ENCODE data around the gene BMP3.
"Not testable (repeated sequence)": the region's sequence is repeated elsewhere in the genome, so short reads cannot be mapped to it uniquely, and the experiment has no call there.

The BMP3 gene, protein sequence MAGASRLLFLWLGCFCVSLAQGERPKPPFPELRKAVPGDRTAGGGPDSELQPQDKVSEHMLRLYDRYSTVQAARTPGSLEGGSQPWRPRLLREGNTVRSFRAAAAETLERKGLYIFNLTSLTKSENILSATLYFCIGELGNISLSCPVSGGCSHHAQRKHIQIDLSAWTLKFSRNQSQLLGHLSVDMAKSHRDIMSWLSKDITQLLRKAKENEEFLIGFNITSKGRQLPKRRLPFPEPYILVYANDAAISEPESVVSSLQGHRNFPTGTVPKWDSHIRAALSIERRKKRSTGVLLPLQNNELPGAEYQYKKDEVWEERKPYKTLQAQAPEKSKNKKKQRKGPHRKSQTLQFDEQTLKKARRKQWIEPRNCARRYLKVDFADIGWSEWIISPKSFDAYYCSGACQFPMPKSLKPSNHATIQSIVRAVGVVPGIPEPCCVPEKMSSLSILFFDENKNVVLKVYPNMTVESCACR

GRCh38 chr4:81030061-81030980 lies at the start of gene BMP3:
BMP3 (plus strand) TSS chr4:81030708; CDS start chr4:81031285, 577 bp downstream.
- no peak for DNase-seq (ENCODE audit: low read depth in 2 of 2)

DNA sequence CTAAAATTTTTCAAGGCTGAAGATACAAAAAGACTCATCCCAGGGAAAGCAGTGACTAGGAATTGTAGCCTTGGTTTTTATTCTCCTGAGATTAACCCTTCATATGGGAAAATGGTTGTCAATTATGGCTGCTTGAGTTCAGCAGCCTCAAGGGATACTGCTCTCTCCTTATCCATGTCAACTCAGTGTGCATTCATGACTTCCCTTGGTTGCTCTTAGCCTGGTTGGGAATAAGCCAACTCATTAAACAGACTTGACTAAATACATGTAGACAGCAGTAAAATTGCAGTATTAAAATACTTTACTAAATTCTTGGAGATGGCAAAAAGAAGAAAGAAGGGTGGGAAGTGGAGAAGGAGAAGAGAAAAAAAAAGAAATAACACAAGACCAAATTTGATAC lies 44.5 kb upstream of the BMP3 start:
- no peak for DNase-seq (ENCODE audit: low read depth in 2 of 2)

DNA sequence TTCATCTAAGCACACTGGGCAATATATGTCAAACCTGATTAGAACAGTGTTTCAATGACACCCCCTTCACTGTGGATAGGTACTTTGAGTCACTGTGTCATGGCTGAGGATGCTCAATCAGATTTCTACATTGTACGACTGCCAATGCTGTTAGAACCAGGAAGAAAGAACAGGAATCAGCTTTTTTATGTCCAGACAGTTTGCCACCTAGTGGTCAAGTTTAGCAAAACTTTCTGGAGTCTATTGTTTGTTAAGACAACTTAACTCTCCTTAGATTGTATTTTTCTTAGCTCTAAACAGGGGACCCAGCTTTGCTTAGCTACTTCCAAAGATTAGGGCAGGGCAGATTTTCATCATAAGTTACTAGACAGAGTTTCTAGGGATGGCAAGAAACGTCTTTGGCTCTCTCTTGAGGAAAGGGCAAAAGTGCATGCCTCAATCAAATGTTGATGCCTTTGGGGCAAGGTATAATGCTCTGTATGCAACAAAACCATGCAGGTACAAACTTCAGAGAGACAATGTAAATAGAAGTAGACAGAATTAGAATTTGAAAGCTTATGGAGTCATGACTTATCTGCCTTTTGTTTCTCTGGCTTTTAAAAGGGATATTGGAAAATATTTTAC lies 40.5 kb upstream of the BMP3 start:
- DNase-seq (ENCODE audit: low read depth in 2 of 2): no peak

- DNase-seq (ENCODE audit: low read depth in 2 of 2): no peak
These were observed 39.7 kb upstream of the BMP3 start for GRCh38 chr4:80990851-80991250.

- DNase-seq (ENCODE audit: low read depth in 2 of 2): no peak
These were observed 30.6 kb upstream of the BMP3 start for GRCh38 chr4:80999943-81000342.

DNA sequence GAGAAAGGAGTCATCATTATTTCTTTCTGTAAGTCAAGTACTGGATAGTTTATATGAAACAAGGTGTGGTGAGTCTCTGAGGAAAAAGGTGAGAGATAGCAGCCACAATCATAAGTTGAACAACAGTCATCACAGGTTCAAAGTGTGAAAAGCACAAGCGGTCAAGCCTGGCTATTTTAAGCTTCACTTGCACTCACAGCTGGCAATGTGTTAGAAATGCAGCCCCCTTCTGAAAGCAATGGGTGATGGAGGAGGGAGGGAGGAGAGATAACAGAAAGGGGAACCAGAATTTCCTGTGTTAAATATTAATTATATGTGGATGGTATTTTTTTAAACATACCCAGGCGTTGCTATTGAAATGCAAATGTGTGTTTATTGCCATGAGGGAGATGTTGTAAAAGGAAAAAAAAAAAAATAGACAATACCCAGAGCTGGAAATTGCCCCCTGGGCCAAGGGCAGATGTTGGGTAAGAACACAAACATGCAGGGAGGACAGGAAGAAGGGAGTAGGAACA lies 26.9 kb upstream of the BMP3 start:
- no peak for DNase-seq (ENCODE audit: low read depth in 2 of 2)

- no peak for DNase-seq (ENCODE audit: low read depth in 2 of 2)
These were observed 23.1 kb upstream of the BMP3 start for GRCh38 chr4:81007417-81007816.

DNA sequence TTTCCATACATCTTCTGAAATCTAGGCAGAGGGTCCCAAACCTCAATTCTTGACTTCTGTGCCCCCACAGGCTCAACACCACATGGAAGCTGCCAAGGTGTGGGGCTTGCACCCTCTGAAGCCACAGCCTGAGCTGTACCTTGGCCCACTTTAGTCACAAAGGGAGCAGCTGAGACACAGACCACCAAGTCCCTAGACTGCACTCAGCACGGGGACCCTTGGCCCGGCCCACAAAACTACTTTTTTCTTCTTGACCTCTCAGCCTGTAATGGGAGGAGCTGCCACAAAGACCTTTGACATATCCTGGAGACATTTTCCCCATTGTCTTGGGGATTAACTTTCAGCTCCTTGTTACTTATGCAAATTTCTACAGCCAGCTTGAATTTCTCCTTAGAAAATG lies 13.9 kb upstream of the BMP3 start:
- DNase-seq (ENCODE audit: low read depth in 2 of 2): not testable (repeated sequence)

- no peak for DNase-seq (ENCODE audit: low read depth in 2 of 2)
These were observed 11.5 kb upstream of the BMP3 start for GRCh38 chr4:81019006-81019405.

- DNase-seq (ENCODE audit: low read depth in 2 of 2): no peak
These were observed 9.2 kb upstream of the BMP3 start for GRCh38 chr4:81021142-81021944.

DNA sequence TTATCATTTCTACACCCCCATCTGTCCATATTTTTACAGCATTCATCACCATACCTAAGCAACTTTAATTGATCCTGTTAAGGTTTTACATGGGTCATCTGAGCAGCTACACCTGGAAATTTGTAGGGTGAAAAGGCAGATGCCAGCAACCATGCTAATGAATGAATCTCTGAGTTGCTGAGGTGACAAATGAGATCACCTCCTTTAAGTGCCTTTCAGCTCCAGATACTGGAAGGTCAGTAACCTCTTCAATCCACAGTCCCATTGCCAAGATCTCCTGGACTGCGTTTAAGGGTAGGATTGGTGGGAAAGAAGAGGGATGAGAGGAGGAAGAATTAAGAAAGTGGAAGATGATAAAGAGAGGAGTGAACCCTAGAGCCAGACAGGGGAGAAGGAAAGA lies 8.5 kb upstream of the BMP3 start:
- no peak for DNase-seq (ENCODE audit: low read depth in 2 of 2)

DNA sequence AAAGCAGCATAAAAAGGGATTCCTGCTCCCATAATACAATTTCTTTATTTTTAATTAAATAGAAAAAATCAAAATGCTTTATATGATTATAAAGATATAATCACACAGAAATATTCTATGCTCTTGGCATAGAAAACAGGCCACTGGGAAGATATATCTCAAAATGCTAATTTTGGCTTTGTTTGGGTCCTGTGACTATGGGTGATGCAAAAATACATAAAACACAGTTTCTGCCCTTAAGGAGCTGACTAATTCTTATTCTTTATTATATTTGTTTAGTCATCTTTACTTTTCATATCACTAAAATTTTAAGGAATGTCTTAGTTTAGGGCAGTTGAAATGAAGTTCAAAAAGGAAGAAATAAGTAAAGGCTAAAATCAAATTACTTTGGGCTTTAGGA lies 7.0 kb upstream of the BMP3 start:
- DNase-seq (ENCODE audit: low read depth in 2 of 2): no peak

DNA sequence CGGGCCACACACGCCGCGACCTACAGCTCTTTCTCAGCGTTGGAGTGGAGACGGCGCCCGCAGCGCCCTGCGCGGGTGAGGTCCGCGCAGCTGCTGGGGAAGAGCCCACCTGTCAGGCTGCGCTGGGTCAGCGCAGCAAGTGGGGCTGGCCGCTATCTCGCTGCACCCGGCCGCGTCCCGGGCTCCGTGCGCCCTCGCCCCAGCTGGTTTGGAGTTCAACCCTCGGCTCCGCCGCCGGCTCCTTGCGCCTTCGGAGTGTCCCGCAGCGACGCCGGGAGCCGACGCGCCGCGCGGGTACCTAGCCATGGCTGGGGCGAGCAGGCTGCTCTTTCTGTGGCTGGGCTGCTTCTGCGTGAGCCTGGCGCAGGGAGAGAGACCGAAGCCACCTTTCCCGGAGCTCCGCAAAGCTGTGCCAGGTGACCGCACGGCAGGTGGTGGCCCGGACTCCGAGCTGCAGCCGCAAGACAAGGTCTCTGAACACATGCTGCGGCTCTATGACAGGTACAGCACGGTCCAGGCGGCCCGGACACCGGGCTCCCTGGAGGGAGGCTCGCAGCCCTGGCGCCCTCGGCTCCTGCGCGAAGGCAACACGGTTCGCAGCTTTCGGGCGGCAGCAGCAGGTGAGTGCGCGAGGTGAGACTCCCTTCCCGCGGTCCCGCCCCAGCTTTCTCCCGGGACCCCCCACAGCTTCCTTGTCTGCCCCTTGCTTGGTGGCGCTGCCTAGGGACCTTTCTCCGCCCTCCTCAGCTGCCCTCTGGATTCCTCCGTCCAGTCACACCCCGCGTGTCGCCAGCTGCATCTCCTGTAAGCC lies 678 bp downstream of the BMP3 start:
- no peak for DNase-seq (ENCODE audit: low read depth in 2 of 2)

DNA sequence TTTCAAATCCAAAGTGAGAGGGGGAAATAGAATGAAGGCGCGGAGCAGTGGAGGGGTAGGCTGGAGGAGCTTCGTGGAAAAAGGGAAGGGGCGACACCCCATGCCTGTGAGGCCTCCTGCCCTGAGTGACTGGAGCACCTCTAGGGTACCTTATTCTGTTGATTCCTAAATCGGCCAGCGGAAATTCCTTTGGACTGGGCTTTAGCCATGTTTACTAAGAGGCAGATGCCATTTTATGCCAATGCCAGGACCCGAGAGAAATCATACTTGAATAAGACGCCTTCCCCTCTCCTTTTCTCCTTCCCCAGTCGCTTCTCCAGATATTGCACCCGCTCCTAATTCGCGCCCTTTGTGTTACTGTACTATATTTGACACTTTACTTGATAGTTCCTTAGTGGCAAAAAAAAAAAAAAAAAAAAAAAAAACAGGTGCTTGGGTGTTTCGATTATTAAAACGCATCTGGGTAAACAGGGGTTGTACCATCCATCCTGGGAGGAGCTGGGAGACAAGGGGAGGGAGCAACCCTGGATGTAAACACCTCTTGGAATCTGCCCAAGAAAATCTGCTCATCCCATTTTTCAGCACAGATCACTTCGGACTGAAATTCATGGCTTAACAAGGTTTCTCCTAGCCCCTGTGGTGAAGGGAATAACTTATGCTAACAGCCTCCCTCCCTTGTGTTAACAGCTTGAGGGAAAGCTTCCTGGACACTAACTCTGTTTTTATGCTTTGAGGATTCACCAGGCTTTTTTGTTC lies 1.5 kb downstream of the BMP3 start:
- no peak for DNase-seq (ENCODE audit: low read depth in 2 of 2)

DNA sequence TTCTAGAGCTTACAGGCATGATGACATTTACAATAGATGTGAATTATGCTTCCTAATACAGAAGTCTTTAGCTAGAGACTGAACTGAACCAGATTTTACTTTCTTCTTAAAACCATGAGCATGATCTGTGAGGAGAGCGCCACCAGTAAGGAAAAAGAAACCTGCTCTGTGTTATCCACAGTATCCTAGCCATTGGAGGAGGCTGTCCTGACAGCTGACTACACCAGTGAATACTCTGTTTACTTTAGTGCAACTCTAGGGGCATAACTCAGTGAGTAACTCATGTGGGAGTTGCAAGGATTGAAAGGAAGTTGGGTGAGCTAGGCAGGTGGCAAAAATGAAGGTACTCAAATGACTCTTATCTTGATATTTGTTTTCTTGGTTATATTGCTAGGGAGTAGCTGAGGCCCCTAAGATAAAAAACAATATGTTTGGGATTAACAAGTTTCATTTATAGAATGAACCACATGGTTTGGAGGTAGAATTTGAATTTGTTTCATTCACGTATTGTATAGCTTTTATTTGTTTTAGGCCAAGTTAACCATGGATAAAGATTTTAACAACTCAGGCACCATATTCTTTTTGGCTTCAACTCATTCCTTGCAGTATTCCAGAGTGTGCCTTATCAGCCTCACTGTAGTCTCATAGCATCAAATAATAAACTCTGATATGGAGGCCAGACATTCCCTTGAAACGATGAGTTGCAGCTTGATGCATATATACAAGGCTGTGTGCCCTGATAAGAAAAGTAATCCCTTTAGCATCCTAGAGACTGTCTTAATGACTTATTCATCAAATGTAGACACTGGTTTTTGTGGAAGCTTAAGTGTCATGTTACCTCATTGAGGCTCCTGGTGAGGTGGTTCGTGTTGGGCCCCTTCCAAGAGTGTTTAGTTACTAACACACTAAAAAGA lies 2.5 kb downstream of the BMP3 start:
- no peak for DNase-seq (ENCODE audit: low read depth in 2 of 2)

- DNase-seq (ENCODE audit: low read depth in 2 of 2): no peak
These were observed 8.3 kb downstream of the BMP3 start for GRCh38 chr4:81038636-81039350.

- DNase-seq (ENCODE audit: low read depth in 2 of 2): no peak
These were observed 9.0 kb downstream of the BMP3 start for GRCh38 chr4:81039351-81039972.

All from stimulated activated CD8-positive, alpha-beta memory T cell treated with anti-CD3 and anti-CD28 coated beads, Interleukin-7, amount 100 ng/mL, for 1 hour (primary cell).